ENCODE measurements around the gene TBC1D7.

TBC1D7 gene

DNA sequence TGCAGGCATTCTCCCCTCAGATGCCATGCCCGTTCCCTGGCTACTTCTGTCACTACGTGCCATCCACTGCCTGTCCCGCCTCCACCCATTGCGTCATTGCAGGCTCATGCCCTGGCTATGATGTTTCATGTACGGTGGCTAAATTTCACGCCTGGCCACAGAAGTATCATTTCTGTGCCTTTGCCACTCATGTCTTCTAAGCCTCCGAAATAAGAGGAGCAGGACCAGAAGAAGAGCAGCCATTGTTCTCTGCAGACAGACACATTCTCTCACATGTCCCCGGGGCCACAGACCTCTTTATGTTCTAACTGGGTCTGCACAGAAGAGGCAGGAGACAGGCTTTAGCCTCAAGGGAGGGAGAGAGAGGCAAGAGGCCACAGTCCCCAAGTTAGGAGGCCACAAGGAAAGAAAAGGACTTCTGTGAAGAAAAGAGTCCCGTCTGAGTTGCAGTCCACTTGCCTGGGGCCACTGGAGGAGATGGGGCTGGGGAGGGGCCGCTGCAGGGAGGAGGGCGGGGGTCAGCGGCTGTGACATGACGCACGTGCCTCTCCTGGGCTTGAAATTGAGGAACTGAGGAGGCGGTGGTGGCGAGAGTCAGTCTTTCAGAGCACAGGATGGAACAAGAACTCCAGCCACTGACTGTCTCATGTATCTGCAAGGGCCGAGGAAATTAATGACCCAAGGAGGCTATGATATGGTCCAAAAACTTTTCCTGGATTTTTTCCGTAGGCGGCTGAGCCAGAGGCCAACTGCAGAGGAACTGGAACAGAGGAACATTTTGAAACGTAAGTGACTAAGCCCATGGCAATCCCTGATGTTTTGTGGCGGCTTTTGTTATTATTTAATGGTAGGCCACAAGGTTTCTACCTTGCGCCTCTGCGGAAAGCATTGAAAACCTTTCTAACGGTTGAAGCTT, 55.9 kb downstream of the TBC1D7 start:
- H3K4me3 ChIP-seq (ENCODE audit: low read length), result no peak overlapping the region
- H3K36me3 ChIP-seq (ENCODE audit: control insufficient read depth, insufficient read depth, low read length), result no peaks in the 10 kb centered on the region
- H3K27me3 ChIP-seq (ENCODE audit: control insufficient read depth, insufficient read depth, low read length), result no peaks in the 10 kb centered on the region
- no peak overlapping the region for H3K9ac ChIP-seq (ENCODE audit: low read length)
- no peaks in the 10 kb centered on the region for H3K9me3 ChIP-seq (ENCODE audit: control insufficient read depth, low read length)
- H3K4me1 ChIP-seq (ENCODE audit: control insufficient read depth, insufficient read depth, low read length), result no peaks in the 10 kb centered on the region

DNA sequence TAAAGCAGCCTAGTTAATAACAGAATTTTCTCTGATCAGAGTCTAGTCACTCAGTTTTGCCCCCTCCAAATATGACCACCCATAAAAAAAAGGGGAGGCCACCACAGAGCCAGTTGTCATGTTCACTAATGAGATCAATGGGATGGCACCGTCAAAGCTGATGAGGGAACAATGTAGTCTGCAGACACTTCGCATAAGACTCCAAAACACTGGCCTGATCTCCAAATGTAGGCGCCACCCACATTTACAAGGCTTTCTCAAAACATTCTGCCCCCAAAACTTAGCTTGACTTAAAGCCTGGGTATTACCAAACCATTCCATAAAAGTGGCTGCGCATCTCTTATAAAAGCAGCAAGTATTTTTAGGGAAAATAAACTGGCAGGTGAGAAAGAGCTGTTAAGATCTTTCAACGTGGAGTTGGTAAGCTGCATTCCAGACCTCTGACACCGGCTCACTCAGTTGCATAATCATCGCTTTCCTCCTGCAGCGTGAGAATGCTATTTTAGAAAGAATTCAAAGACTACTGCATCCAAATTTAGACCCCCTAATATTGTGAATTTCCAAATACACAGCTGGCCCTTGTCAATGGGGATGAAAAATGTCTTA, 59.3 kb downstream of the TBC1D7 start:
- Histone ChIP-seq H3K4me3 (ENCODE audit: low read length) (no peak overlapping the region), H3K9me3 (ENCODE audit: control insufficient read depth, low read length) (no peaks in the 10 kb centered on the region), H3K27me3 (ENCODE audit: control insufficient read depth, insufficient read depth, low read length) (no peaks in the 10 kb centered on the region), H3K4me1 (ENCODE audit: control insufficient read depth, insufficient read depth, low read length) (no peaks in the 10 kb centered on the region), H3K9ac (ENCODE audit: low read length) (no peak overlapping the region), H3K36me3 (ENCODE audit: control insufficient read depth, insufficient read depth, low read length) (no peaks in the 10 kb centered on the region)

GRCh38 chr6:13267142-13267651, 61.1 kb downstream of the TBC1D7 start:
- Histone ChIP-seq H3K4me1 (ENCODE audit: control insufficient read depth, insufficient read depth, low read length) (no peaks in the 10 kb centered on the region), H3K4me3 (ENCODE audit: low read length) (no peak overlapping the region), H3K36me3 (ENCODE audit: control insufficient read depth, insufficient read depth, low read length) (no peaks in the 10 kb centered on the region), H3K9ac (ENCODE audit: low read length) (no peak overlapping the region), H3K9me3 (ENCODE audit: control insufficient read depth, low read length) (no peaks in the 10 kb centered on the region), H3K27me3 (ENCODE audit: control insufficient read depth, insufficient read depth, low read length) (no peaks in the 10 kb centered on the region)

DNA sequence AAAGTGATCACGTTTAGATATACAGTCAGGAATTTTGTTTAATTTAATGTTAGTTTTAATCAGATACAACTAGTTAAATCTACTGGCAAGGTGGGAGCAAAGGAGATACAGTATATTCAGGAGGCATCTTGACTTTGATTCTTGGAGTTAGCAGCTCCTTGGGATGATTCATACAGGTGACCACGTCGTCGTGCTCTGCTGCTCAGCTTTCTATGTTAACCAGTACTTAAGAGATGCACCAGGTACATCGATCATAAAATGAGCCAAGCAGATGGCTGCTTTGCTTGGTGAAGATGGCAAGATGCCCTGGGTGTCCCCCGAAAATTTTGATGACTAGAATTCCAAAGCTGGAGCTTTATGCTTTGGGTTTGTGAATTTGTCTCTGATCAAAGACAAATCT, 64.7 kb downstream of the TBC1D7 start:
- Histone ChIP-seq H3K27me3 (ENCODE audit: control insufficient read depth, insufficient read depth, low read length) (no peaks in the 10 kb centered on the region), H3K9ac (ENCODE audit: low read length) (no peak overlapping the region), H3K4me1 (ENCODE audit: control insufficient read depth, insufficient read depth, low read length) (no peaks in the 10 kb centered on the region), H3K36me3 (ENCODE audit: control insufficient read depth, insufficient read depth, low read length) (no peaks in the 10 kb centered on the region), H3K9me3 (ENCODE audit: control insufficient read depth, low read length) (no peaks in the 10 kb centered on the region), H3K4me3 (ENCODE audit: low read length) (no peak overlapping the region)

GRCh38 chr6:13262302-13263230, 65.8 kb downstream of the TBC1D7 start:
- H3K36me3 ChIP-seq (ENCODE audit: control insufficient read depth, insufficient read depth, low read length), result no peaks in the 10 kb centered on the region
- no peaks in the 10 kb centered on the region for H3K9me3 ChIP-seq (ENCODE audit: control insufficient read depth, low read length)
- no peak overlapping the region for H3K9ac ChIP-seq (ENCODE audit: low read length)
- H3K4me3 ChIP-seq (ENCODE audit: low read length), result no peak overlapping the region
- H3K27me3 ChIP-seq (ENCODE audit: control insufficient read depth, insufficient read depth, low read length), result no peaks in the 10 kb centered on the region
- no peaks in the 10 kb centered on the region for H3K4me1 ChIP-seq (ENCODE audit: control insufficient read depth, insufficient read depth, low read length)

GRCh38 chr6:13261464-13261994, 66.8 kb downstream of the TBC1D7 start:
- no peak overlapping the region for H3K9ac ChIP-seq (ENCODE audit: low read length)
- no peaks in the 10 kb centered on the region for H3K27me3 ChIP-seq (ENCODE audit: control insufficient read depth, insufficient read depth, low read length)
- no peaks in the 10 kb centered on the region for H3K4me1 ChIP-seq (ENCODE audit: control insufficient read depth, insufficient read depth, low read length)
- no peaks in the 10 kb centered on the region for H3K9me3 ChIP-seq (ENCODE audit: control insufficient read depth, low read length)
- H3K36me3 ChIP-seq (ENCODE audit: control insufficient read depth, insufficient read depth, low read length), result no peaks in the 10 kb centered on the region
- H3K4me3 ChIP-seq (ENCODE audit: low read length), result no peak overlapping the region

DNA sequence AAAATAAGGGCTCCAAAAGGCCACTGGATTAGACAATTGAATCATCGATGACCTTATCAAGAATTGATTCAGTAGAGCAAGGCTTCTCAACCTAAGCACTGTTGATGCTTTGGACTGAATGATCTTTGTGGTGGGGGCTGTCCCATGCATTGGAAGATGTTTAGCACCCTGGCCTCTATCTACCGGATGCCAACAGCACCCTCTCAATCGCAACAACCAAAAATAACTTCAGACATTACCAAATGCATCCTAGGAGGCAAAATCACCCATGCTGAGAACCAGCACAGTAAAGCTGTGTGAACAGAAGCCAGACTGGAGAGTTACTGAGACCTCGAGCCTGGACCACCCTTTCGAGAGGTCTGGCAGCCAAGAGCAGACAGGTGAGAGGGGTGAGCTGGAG, 67.5 kb downstream of the TBC1D7 start:
- Histone ChIP-seq H3K36me3 (ENCODE audit: control insufficient read depth, insufficient read depth, low read length) (no peaks in the 10 kb centered on the region), H3K4me1 (ENCODE audit: control insufficient read depth, insufficient read depth, low read length) (no peaks in the 10 kb centered on the region), H3K4me3 (ENCODE audit: low read length) (no peak overlapping the region), H3K9ac (ENCODE audit: low read length) (no peak overlapping the region), H3K27me3 (ENCODE audit: control insufficient read depth, insufficient read depth, low read length) (no peaks in the 10 kb centered on the region), H3K9me3 (ENCODE audit: control insufficient read depth, low read length) (no peaks in the 10 kb centered on the region)

DNA sequence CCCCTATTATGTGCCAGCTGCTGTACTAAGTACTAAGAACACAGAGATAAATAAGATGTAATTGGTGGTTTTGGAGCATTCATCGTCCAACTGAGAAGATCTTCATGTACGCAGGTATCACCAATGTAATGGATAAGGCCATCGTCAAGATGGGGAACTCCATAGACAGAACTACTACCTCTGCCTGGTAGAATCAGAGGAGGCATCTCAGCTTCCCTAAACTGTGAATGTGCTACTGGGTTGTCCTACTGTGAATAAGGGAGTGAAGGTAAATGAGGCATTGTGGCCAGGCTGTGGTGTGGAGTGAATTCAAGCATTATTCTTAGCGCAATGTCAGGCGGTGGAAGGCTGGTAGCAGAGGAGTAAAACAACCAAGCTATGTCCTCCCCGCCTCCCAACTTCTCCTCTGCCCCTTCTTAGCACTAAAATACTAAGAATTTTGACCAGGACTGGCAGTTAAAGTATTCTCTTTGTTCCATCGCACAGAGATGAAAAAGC, 68.2 kb downstream of the TBC1D7 start:
- Histone ChIP-seq H3K36me3 (ENCODE audit: control insufficient read depth, insufficient read depth, low read length) (no peaks in the 10 kb centered on the region), H3K4me1 (ENCODE audit: control insufficient read depth, insufficient read depth, low read length) (no peaks in the 10 kb centered on the region)

GRCh38 chr6:13259393-13259792, 68.9 kb downstream of the TBC1D7 start:
- Histone ChIP-seq H3K9ac (ENCODE audit: low read length) (no peak overlapping the region), H3K9me3 (ENCODE audit: control insufficient read depth, low read length) (no peaks in the 10 kb centered on the region), H3K4me1 (ENCODE audit: control insufficient read depth, insufficient read depth, low read length) (no peaks in the 10 kb centered on the region), H3K27me3 (ENCODE audit: control insufficient read depth, insufficient read depth, low read length) (no peaks in the 10 kb centered on the region), H3K36me3 (ENCODE audit: control insufficient read depth, insufficient read depth, low read length) (no peaks in the 10 kb centered on the region), H3K4me3 (ENCODE audit: low read length) (no peak overlapping the region)

More for the DNA sequence above, 68.2 kb downstream of the TBC1D7 start:
- no peaks in the 10 kb centered on the region for H3K9me3 ChIP-seq (ENCODE audit: control insufficient read depth, low read length)
- H3K4me3 ChIP-seq (ENCODE audit: low read length), result no peak overlapping the region
- H3K27me3 ChIP-seq (ENCODE audit: control insufficient read depth, insufficient read depth, low read length), result no peaks in the 10 kb centered on the region
- no peak overlapping the region for H3K9ac ChIP-seq (ENCODE audit: low read length)

- no peaks in the 10 kb centered on the region for H3K4me1 ChIP-seq (ENCODE audit: control insufficient read depth, insufficient read depth, low read length)
- H3K9me3 ChIP-seq (ENCODE audit: control insufficient read depth, low read length), result no peaks in the 10 kb centered on the region
- H3K4me3 ChIP-seq (ENCODE audit: low read length), result no peak overlapping the region
- no peak overlapping the region for H3K9ac ChIP-seq (ENCODE audit: low read length)
- no peaks in the 10 kb centered on the region for H3K36me3 ChIP-seq (ENCODE audit: control insufficient read depth, insufficient read depth, low read length)
- no peaks in the 10 kb centered on the region for H3K27me3 ChIP-seq (ENCODE audit: control insufficient read depth, insufficient read depth, low read length)
These were observed 71.9 kb downstream of the TBC1D7 start for GRCh38 chr6:13256266-13257001.
